SK-N-MC (cell line): ENCODE data around the gene CS.

Experiments used
- EZH2 ChIP-seq: fragments of 200-600 bp; sonication (generic); IDR thresholded peaks from one replicate; pipeline ENCODE4 v1.6.1; 2017; ENCODE audit warnings: antibody characterized with exemption
- POLR2AphosphoS5 ChIP-seq: IDR thresholded peaks from 2 replicates; pipeline ENCODE4 v1.6.1; 2012; ENCODE audit warnings: mild to moderate bottlenecking, low read depth, low read length, borderline replicate concordance

GRCh38 chr12:56296295-56296694 lies 3.8 kb downstream of the CS start:
- TF ChIP-seq POLR2AphosphoS5 (no peak), EZH2 (no peak)
